Mesenteric fat pad (tissue), 1 donor: ENCODE results near the gene ANTXR2. TPM values are rescaled to one million over a fixed set of nuclear protein-coding genes. Genes with fewer than 3 reads are reported as not detected.
"Not testable (repeated sequence)": the region's sequence is repeated elsewhere in the genome, so short reads cannot be mapped to it uniquely, and the experiment has no call there.

Source experiments
- DNase-seq: peaks from one replicate; pipeline ENCODE4 v3.0.0-alpha.2; 2020; ENCODE audit warnings: low spot score
- total RNA-seq: library from RNA; stranded (reverse); fragmentation: NEBNext Ultra II Directional; extraction: Animal tissue kit (Norgen Biotek cat#: 25700); gene quantifications from one replicate; pipeline ENCODE4 v1.2.1, GENCODE V29; 2021
- donor health status: DM: yes; HTN: yes; CAD: no.

The ANTXR2 gene
- total RNA-seq, 1 donor from 2014 or later = 197 TPM

- DNase-seq = no peak
Measured at GRCh38 chr4:79991601-79992000, 81.4 kb downstream of the ANTXR2 start.

DNA sequence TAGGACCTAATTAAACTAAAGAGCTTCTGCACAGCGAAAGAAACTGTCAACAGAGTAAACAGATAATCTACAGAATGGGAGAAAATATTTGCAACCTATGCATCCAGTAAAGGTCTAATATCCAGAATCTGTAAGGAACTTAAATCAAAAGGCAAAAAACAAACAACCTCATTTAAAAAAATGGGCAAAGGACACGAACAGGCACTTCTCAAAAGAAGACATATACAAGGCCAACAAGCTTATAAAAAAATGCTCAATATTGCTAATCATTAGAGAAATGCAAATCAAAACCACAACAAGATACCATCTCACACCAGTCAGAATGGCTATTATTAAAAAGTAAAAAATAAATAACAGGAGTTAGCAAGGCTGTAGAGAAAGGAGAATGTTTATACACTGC, 81.9 kb downstream of the ANTXR2 start:
- DNase-seq = not testable (repeated sequence)

DNA sequence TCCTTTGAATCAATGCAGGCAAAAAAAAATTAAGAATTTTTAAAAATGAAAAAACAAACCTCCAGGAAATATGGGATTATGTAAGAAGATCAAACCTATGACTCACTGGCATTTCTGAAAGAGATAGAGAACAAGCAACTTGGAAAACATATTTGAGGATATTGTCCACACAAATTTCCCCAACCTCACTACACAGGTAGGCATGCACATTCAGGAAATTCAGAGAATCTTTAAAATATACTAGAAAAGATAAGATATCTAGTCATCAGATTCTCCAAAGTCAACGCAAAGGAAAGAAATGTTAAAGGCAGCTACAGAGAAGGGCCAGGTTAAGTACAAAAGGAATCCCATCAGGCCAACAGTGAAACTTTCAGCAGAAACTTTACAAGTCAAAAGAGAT, 85.6 kb downstream of the ANTXR2 start:
- DNase-seq = no peak

GRCh38 chr4:79983431-79983830, 89.6 kb downstream of the ANTXR2 start:
- no peak for DNase-seq

DNA sequence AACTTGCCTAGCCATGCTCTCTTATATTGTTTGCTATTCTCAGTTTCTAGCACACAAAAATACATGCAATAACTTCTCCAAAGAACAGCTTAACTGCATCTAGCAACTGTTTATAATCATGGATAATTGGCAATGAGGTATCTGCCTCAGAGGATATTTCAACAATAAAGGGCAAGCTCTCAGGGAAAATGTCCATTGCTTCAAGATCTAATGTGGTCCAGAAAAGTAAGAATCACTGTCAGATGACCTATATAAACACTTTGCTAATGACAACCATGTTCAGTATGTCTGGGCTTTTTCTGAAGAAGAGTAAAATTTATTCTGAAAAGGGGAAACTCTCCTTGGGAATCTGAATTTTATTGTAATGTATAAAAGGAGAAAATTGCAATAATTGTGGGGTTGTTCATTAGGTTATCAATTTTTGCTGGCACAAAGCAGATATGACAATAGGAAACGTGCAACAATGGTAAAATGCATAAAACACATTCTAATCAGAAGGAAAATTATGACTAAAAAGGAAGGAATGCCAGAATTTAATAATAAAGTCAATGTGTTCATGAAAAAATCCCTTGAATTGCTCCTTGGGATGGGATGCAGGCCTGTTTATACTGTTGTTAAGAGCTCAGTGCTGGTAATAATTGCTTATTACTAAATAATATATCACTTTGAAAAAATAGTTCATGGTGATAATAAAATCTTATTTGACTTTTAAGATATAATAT, 90.3 kb downstream of the ANTXR2 start:
- no peak for DNase-seq

- no peak for DNase-seq
Measured at GRCh38 chr4:79980448-79980847, 92.6 kb downstream of the ANTXR2 start.

DNA sequence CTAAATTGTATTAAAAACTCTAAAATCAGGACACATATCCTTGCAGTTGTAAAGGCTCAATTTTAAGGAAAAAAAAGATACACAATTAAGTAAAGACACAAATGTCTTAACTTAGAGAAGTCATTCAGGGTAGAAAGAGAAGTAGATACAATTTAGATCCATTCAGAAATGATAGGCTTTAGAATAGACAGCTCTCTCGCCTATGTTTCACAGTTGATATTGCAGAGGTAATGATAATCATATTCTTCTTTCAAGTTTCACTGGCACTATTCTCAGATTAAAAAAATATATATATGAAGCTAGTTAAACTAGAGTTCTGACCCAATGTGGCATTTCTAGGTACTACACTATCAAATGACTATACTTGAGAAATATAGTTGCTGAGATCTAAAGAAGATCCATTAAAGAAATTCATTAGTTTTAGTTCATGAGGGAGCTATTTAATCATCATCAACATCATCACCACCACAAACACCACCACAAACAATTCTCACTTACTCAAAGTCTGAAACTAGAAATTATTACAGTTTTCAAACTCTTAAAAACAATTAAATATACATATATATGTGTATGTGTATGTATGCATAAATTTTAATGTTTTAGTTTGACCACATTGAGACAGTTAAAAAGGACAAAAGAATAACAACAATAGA, 93.1 kb downstream of the ANTXR2 start:
- DNase-seq = no peak

- DNase-seq = no peak
Measured at GRCh38 chr4:79977131-79977840, 95.7 kb downstream of the ANTXR2 start.

DNA sequence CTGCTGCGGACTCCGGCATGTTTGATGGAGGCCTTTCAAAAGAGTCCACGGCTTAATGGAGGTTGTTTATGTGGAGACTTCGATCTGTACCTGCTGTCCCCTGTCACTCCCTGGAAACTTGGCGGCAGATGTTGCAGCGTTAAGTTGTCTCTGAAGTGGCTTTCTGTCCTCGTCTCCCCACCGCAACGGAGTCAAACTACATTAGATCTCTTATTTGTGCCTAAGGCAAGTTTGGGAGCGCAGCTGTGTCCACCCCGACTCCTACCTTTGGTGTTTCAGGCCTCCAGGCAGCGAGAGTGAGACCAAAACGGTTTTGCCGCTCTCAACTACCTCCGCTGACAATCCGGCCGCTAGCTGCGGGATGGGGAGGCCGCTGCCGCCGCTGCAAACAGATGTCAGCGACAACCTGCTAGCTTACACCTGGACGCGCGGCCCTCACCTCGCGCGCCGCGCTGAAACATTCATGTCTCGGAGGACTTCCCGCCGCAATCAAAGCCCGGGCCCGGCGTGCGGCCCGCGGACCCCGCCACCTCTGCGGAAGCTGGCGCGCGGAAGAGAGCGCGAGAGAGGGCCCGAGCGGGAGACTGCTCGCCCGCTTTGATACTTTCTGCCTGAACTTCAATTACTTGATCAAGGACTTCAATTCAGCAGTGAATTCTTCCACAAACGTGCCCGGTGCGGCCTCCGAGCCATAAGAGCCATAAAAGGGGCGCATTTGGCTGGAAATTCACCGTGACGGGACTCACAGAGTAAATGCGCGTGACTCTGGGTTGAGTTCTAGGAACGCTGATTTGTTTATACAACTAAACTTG, 108.4 kb downstream of the ANTXR2 start:
- DNase-seq = no peak

GRCh38 chr4:79964020-79964399, 109.0 kb downstream of the ANTXR2 start:
- no peak for DNase-seq

- no peak for DNase-seq
Measured at GRCh38 chr4:79959652-79960051, 113.4 kb downstream of the ANTXR2 start.

- no peak for DNase-seq
Measured at GRCh38 chr4:79958466-79959264, 114.4 kb downstream of the ANTXR2 start.

DNA sequence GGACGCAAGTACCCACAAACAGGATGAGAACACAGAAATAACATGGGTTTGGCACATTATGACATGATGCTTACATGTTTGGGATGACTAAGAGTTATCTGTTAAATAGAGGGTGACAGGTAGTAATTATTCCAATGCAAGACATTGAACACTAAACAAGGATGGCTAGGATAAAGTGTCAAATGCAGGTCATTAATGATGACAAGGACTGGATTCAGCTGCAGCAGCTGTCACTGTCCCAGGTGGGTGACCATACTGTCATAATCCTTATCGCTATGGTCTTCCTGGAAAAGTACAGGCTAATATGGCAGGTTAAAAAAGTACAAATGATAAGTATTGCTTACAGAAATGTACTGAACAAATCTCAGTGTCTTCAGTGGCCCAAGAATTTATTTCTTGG, 123.9 kb downstream of the ANTXR2 start:
- no peak for DNase-seq

DNA sequence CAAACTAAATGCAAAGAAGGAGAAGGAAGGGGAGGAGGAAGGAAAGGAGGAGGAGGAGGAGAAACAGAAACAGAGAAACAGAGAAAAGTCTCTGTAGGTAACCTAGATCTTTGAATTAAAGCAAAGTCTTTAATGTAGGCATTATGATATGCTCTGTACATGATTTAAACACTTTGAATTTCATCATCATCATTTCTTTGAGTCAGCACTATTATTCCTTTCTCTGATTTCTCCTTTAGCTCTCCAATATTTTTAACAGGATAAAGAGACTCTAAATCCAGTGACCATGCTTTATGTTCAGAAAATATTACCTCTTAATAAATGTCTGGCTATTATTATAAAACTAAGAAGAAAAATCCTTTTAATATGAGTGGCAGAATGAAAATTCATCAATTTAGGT, 124.3 kb downstream of the ANTXR2 start:
- no peak for DNase-seq

DNA sequence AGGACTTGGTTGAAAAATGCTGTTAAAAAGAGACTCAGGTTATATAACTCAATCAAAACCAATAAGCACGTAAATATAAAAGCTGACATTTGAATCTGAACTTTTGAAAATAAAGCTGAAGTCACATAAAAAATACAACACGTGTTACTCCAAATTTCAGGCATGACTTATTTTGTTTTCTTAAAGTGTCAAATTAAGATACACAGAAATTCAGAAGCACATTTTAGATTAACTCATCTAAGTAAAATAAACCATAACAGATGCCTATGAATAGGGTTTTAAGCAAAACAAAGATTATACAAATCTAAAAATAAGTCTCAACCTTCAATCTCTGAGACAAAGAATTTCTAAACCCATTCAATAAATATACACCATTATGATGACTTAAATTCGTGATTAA, 124.8 kb downstream of the ANTXR2 start:
- DNase-seq = no peak

DNA sequence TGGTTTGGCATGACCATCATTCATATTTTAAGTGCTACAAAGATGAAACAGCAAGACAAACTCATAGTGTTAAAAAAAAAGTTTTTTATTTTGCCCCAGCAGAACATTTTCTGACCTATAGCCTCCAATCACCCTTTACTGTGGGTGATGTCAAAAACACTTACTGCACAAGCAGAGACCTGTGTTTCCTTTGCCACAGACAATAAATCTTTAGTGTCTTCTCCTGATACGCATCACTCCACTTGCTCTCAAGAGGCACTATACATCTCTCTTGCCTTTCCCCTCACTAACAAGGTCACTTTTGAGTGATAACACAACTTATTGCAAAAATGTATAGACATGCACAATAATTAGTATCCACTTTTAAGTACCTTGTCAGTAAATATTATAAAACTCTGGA, 125.6 kb downstream of the ANTXR2 start:
- DNase-seq = no peak

- no peak for DNase-seq
Measured at GRCh38 chr4:79935274-79935673, 137.8 kb downstream of the ANTXR2 start.

- DNase-seq = no peak
Measured at GRCh38 chr4:79934660-79935059, 138.4 kb downstream of the ANTXR2 start.

DNA sequence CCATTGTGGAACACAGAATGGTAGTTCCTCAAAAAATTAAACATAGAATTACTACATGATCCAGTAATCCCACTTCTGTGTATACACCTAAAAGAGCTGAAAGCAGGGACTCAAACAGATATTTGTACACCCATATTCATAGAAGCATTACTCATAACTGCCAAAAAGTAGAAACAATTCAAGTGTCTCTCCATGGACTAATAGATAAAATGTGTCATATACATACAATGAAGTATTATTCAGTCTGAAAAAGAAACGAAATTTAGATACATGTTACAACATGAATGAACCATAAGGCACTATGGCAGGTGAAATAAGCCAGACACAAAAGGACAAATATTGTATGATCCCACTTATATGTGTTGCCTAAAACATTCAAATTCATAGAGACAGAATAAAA, 145.1 kb downstream of the ANTXR2 start:
- DNase-seq = no peak

DNA sequence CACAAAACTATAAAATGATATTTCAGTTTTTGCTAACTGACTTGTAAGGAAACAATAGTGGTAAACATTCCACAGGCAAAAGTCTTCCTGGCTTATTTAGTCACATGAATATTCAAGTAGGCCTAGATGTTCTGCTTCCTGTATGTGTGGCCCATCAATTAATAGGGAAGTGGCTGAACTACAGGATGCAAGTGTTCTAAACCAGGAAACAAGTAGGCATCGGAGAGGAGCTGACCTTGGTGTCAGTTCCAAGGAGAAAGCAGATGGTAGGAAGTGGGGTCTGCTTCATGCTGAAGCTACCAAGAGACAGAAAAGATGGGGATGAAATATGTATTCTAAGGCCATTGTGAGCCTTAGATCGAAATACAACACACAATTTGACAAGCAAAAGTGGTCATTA, 149.7 kb downstream of the ANTXR2 start:
- no peak for DNase-seq

DNA sequence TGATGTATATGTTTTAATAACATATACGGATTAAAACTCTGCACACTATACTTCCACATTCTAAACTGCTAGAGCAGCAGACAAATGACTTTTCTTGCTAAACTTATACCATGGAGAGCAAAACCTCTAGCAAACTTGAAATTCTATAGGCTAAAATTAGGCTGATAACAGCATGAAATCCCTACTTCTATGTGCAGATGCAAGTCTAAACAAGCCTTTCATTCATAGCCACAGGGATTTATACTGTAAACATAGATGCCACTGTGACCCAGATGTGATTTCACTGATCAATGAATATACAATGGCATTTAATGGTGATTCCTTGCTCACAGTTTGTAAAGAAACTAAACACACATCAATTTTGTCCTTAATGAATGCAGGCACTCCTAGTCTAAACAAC, 151.0 kb downstream of the ANTXR2 start:
- no peak for DNase-seq
